Measurements from ENCODE around the gene MKKS.

The MKKS gene

DNA sequence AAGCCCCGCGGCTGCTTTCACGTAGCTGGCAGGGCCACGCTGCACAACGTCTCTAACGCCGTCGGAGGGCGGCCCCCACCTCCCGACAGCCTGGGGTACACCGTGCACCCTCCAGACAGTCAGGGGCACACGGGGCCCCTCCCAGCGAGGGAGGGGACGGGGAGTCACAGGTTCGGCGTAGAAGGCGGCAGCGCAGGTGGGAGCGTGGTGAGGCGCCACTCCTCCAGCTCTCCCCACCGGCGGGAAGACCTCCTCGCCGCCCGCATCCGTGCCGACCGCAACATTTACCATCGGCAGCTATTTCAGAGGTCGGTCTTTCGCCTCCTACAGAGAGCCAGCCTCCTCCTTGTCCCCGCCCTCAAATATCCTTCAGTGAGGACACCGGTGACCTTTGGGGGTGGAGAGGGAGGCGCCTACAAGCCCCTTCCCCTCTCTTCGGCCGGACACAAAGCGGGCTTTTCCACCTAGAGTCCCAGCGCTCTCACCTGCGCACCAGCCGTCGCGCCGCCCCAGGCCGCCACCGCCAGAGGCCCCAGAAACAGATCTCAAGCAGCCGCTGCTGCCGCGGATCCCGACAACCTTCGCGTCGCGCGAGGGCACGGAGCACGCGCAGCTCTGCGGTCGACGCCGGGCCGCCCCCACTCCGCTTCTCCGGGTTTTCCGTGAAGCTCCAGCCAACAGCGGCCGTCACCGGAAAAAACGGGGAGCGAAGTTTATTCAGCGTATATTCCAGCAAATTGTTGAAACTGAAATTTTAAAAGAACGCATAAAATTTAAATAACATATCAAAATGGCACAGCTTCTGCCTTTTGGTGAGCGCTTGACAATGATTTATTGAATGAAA is at the start of gene MKKS:
Gene MKKS, minus strand, starts transcription at position 600 of the 844 bp plus-strand sequence. CDS start 20,708 bp downstream, outside the sequence.
- peak; percentile 64 for DNase-seq (ENCODE audit: low spot score)
- no peak for FAIRE-seq

DNA sequence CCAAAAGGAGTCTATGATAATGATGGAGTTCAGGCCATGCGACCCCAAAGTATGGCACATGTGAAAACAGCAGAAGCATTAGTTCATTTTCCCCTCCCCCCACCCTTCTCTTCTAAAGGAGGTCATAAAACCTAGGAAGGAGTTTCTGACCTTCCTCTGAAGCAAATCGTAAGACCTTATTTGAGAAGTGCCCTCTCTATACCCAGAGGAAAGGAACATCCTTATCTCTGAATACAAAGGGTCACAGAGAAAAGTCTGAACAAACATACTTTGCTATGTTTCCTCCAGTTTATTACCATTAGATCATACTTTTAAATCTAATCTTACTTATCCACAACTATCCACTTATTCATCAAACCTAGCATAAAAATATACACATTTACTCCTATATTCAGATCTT is 49.7 kb upstream of the MKKS start:
- DNase-seq (ENCODE audit: low spot score): no peak
- FAIRE-seq: no peak

DNA sequence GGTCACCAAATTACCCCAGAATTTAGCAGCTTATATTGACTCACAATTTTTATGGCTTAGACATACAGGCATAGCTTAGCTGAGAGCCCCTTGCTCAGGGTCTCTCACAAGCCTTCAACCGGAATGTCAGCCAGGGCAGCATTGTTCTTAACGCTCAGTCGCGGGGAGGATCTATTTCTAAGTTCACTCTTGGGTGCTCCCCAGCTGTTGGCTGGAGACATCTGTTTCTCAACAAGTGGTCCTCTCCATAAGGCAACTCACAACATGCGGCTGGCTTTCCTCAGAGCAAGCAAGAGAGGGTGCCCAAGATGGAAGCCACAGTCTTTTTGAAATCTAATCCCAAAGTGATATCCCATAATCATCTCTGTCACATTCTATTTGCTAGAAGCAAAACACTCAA is 47.7 kb upstream of the MKKS start:
- FAIRE-seq (no peak), DNase-seq (ENCODE audit: low spot score) (no peak)

DNA sequence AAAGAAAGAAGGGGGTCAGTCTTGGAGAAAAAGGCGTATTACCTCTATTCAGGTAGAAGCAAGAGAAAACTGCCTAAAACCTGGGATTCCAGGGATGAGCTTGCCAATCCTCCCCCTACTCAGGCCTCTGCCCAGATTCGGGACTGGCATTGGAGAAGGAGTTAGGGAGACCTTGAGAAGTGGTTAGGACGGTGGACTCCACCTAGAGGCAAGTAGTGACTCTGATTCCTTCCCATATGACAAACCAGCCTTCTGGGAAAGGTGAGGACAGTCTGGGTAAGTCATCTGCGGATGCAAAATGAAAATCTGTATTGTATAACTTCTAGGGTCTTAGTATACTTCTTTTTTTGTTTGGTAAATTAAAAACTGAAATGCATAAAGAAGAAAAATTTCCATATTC is 44.9 kb upstream of the MKKS start:
- DNase-seq (ENCODE audit: low spot score) (no peak), FAIRE-seq (no peak)

DNA sequence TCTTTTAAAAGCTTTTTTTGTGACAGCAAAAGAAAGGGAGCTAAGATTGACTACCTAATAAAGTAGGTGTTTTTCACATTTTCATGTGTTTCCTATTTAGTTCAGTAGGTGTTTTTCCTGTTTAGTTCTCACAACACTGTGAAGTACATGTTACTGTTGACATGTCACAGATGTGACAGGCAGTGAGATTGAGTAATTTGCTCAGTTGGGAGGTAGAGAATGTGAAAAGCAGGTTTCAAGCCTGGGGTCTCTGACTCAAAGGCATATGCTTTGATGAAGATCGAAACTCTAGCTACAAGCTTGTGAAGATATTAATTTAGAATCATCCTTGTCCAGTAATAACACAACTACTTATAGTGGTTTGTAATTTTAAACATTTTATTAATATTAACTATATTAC is 44.2 kb upstream of the MKKS start:
- no peak for FAIRE-seq
- DNase-seq (ENCODE audit: low spot score): no peak

DNA sequence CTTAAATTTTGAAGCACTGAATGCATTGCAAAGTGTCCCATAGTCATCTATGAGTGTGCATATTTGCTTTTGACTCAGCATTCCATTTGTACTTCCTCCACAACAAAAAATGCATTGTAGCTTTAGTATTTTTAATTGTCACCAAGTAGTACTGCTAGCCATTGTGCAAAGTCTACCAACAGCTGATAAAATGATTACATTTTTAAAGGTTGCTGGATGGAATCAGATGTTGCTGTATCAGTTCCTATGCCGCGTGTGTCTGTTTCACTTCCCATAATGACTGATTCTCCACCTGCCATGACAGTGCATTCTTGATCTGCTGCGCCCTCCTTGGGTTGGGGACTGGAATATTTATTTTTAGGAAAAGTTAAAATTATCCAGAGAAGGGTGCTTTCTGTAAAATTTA is 42.3 kb upstream of the MKKS start:
- FAIRE-seq: no peak

DNA sequence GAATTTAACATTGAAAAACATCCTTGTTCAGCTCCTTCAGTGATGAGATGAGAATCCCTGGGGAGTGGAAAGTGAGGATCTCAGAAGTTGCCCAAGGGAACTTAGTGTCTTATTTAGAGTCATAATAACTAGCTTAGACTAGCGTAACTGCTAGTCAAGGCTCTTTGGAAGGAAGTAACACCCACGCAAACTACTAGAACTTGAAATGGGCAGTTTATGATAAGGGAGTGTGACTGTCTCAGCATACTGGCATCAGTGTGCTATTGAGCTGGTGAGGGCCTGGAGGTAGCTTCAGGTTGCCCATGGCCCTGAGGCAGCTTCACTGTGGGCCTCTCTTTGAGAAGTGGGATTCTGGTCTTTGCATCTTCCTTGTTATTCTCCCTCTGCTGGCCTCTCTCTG is 41.2 kb upstream of the MKKS start:
- FAIRE-seq (no peak), DNase-seq (ENCODE audit: low spot score) (no peak)

More for the DNA sequence above, 42.3 kb upstream of the MKKS start:
- DNase-seq (ENCODE audit: low spot score): no peak

DNA sequence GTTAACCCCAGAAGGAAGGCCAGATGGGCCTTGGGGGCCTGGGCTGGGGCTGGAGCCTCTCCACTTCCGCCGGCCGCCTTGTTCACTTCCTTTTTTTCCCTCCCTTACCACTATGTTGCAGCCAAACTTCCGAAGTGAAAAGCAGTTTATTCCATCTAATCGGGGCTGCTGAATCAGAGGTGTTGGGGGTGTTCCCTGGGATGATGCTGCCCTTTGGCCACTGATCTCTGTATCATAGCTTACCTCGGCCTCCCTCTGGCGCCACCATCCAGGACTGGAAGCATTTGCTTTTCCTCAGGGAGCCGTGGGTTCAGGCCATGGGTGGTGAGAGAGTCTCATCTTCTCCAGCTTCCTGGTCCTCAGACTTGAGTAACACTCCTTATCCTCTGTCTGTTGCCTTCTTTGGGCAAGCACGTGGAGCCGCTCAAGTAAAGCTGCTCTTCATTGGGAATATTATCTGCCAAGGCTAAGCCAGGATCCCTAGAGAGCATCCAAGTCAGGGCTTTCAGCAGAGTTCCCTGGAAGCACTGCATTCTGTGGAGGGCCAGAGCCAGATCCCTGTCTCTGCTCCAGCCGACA is 40.7 kb upstream of the MKKS start:
- no peak for DNase-seq (ENCODE audit: low spot score)
- no peak for FAIRE-seq

DNA sequence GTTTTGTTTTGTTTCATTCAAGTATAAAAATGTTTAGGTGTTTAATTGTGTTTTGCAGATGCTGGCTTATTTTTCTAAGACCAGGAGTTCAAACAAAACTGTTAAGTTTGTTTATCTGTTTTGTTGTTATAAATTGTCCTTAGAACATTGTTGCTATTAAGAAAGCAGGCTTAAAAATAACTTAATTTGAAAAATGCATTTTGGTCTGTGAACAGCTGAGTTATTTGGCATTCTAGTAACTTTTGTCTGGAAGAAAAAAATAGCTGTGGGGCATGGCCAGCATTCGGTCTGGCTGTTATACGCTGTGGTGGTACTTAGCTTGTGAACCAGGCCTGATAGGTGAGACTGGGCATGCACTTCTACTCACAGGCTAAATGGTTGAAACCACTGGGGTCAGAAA is 38.8 kb upstream of the MKKS start:
- DNase-seq (ENCODE audit: low spot score) (no peak), FAIRE-seq (no peak)

DNA sequence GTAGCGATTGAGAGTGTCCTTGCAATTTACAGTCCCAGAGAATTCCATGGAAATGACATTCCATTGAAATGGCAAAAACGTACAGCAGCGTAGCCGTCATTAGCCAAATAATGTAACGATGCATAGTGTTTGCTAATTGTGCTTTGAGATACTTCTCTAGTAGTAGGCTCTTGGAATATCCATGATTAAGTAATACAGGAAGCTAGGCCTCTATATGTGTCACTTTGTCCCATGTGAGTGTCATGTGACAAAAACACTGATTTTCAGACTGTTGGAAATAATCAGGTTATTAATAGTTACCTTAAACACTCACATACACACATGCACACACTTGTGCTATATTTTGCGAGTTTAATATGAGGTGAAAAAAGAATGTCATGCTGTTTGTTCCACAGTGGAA is 36.3 kb upstream of the MKKS start:
- FAIRE-seq (no peak), DNase-seq (ENCODE audit: low spot score) (no peak)

DNA sequence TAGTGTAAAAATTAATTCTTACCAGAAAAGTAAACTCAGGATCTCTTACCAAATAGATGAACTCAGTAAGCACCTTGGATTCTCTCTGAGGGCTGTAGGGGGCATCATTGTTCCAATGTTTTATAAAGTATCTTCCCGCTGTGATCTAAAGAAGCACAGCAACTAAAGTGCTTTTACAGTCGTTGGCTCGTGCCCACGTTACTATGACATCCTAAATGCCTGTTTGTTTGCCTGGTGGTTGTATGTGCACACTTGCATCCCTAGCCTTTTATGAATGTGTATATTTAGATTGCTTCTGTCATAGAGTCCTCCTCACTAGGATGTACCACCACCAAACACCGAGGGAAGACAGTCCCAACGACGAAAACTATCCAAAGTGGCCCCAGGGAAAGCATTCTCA is 35.6 kb upstream of the MKKS start:
- FAIRE-seq: peak; percentile 70
- DNase-seq (ENCODE audit: low spot score): peak; percentile 49

DNA sequence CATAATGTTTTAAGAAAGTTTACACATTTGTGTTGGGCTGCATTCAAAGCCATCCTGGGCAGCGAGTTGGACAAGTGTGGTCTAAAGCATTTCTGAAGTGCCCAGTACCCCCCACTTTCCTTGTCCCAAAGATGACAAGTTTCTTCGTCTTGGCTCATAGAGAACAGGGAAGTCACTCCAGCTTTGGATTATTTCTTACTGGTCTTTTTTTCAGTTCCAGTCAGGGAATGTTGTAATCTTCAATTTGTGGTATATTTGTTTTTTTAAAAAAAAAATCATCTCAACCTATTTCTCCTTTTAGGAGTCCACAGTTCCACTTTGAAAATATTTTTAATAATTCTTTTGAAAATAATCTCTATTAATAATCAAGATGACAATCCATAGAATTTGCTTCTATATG is 35.0 kb upstream of the MKKS start:
- DNase-seq (ENCODE audit: low spot score) (no peak), FAIRE-seq (no peak)

DNA sequence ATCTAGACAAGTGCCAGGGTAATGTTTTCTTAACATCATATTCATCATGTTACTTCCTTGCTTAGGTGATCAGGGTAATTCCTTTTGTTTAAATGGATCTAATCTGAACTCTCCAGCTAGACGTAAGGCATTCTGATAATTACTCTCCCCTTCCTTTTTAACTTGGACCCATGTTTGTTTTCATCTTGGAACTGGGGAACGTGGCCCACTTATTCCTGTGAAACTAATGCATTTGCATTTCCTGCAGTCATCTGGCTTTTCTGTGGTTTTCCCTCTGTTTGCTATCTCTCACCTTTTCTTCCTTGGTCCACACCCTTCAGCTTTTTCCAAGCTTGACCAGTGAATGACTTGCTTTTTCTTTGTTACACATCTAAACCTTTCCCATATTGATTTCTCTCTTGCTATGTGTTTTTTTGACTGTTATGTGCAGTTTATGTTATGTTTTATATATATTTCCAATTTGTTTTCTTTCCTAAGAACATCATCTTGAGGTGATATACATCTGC is 34.4 kb upstream of the MKKS start:
- no peak for DNase-seq (ENCODE audit: low spot score)
- FAIRE-seq: no peak

DNA sequence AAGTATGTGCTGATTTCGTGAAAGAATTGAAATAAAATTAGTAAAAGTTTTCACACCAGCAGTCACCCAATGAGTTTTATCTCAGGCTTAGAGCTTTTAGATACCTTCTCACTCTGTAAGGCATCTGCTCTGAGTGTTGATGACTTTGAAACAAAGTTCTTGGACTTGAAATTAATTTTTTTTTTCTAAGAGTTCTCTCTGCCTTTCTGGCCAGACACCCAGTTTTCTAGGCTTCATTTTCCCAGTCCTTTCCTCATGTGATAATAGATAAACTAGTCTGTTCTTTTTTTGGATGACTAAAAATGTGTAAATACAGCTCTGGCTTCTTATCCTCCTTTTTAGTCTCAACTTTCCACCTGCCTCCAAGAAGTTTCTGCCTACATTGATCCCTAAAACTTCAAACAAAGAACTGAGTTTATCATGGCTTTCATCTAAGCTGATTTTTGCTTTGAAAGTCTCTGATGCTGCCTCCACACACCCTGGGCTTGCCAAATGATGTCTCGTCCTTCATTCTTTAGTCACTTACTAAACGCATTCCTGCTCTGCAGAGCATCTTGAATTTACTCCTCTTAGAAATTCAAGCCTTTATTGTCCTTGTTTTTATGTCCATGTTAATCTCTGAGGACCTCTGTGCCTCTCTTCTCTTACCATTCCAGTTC is 33.8 kb upstream of the MKKS start:
- FAIRE-seq (no peak), DNase-seq (ENCODE audit: low spot score) (no peak)

DNA sequence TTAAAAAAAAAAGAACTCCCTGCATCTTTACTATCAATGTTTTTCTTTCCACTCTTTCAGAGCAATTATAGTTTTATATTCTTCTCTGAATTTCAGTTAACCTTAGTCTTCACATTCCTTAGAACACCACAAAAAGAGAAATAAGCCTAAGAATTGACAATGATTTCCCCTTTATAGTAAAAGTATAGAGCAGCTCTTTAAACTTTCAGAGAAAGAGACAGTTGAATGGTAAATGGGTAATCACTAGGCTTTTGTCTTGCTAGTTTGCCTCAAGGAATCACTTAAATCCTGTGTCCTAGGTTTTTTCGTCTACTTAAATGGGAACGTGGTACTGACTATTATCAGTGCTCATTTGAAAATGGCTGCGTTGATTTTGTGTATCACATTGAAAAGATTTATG is 32.8 kb upstream of the MKKS start:
- no peak for FAIRE-seq
- DNase-seq (ENCODE audit: low spot score): no peak

DNA sequence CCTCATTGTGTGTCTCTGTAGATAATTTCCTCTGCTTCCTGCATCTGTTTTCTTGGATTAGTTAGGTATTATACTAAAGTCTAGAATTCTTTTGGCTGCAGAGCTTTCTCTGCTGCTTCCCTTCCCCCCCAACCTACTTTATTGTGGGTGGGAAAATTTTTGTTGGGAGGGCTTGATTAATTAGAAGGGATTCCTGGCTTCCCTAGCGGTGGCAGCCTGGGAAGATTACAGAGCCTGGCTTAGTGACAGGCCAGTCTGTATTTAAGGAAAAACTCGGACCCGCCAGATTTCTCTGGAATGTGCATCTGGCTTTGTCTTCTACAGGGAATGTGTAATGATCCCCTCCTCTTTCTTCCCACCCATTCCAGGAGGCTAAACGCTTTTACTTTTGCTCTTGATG is 32.3 kb upstream of the MKKS start:
- FAIRE-seq: no peak

DNA sequence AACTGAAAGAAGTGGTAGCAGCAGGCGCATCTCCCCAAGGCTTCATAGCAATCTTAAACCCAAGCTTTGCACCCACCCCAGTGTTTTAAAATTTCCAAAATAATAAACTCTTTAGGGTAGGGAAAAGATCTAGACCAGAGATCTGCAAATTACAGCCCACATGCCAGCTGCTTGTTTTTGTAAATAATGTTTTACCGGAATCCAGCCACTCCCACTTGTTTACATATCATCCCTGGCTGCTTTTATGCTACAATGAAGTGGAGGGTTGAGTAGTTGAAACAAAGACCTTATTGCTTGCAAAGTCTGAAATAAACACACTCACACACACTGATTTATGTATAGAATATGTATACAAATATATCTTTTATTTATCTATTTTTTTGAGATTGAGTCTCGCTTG is 31.1 kb upstream of the MKKS start:
- DNase-seq (ENCODE audit: low spot score) (no peak), FAIRE-seq (no peak)

More for the DNA sequence above, 32.3 kb upstream of the MKKS start:
- DNase-seq (ENCODE audit: low spot score): no peak

DNA sequence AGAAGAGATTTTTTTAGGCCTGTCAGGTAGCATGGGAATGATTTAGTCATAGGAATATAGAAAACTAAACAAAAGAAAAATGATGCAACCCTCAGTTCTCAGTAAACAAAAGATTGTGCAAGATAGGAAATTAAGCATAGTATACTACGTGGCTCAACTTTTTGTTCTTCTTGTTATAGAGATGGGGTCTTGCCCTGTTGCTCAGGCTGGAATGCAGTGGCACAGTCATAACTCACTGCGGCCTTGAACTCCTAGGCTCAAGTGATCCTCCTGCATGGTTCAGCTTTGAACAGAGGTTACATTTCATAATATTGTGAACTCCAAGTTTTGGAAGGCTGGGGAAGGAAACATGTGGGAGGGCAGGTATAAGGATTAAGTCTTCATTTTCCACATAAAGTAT is 29.6 kb upstream of the MKKS start:
- DNase-seq (ENCODE audit: low spot score) (no peak), FAIRE-seq (no peak)

DNA sequence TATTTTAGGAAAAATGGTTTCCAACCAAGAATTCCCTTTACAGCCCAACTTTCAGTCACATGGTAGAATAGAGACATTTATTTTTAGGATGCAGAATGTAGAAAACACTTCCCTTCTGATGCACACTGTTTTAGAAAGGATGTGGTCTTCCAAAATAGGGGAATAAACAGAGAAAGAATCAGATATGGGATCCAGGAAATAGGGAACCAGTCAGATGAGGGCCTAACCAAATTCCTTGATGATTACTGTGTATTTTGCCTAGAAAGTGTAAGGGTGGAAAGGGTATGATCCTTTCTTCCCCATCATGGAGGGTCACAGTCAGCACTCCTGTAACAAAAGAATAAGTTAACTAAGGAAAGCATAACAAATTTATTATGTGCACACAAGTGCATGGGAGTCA is 28.5 kb upstream of the MKKS start:
- DNase-seq (ENCODE audit: low spot score): no peak

DNA sequence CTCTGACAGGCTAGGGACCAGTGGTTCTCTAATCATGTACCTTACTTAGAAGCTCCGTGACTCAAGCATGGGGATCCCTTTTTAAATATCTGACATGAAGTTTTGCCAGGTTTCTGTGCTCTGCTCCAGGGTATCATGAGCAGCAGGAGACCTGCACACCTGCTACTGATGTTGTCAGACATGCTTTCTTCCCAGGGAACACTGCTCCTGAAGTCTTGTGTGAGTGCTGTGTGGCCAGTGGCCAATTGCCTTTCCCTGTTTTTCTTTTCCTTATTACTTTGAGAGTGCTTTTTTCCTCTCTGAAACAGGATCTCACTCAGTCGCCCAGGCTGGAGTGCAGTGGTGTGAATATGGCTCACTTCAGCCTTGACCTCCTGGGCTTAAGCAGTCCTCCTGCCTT is 27.5 kb upstream of the MKKS start:
- no peak for DNase-seq (ENCODE audit: low spot score)
- no peak for FAIRE-seq

More for the DNA sequence above, 28.5 kb upstream of the MKKS start:
- no peak for FAIRE-seq

DNA sequence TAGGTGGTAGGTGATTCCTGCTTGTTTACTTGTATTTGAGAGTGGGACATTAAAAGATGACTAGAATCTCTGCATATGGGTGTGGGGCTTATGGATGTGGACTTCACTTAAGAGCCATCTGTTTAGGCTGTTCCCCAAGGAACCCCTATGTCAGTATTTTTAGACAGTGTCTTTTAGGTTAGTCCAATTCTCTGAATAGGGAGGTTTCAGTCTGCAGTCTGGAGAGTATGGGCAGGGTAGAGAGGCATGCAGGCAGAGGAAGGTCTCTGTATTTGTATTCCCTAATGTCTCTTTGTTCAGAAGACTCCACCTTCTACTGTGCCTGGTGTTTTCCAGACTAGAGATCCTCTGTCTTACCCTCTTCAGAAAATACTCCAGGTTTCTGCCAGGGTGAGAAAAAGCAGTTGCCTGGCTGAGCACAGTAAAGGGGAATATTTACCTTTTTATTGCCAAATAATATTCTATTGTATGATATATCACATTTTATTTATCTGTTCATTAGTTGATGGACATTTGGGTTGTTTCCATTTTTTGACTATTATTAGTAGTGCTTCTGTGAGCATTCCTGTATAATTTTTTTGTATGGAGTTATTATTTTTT is 20.2 kb upstream of the MKKS start:
- FAIRE-seq (no peak), DNase-seq (ENCODE audit: low spot score) (no peak)

DNA sequence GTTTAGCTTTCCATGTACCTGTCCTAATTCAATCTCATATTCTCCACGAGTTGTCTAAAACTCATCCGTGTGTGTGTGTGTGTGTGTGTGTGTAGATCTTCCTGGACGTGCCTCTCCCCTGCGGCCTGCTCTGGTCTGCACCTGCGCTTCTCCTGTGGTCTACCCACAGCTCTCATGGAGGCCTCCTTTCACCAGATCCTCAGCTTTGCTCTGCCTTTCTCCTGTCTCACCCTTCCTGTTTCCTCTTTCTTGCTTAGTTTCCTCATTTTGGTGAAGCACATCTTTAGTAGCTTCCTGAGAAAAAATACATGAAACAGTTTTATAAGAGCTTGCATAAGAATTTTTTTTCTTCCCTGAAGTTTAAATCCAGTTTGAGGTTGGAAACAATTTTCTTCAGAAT is 19.2 kb upstream of the MKKS start:
- DNase-seq (ENCODE audit: low spot score): no peak
- FAIRE-seq: no peak

All from RCC 7860 (cell line).